Stimulated activated CD4-positive, alpha-beta T cell treated with anti-CD3 and anti-CD28 coated beads, Interleukin-1b, Interleukin-23, amount 100 ng/mL, for 4 hours (primary cell): ENCODE data around the gene JADE2.
"Not testable (repeated sequence)": the region's sequence is repeated elsewhere in the genome, so short reads cannot be mapped to it uniquely, and the experiment has no call there.

Experiments
- DNase-seq, 2 donors: peaks; one replicate each; pipeline ENCODE4 v3.0.0-alpha.2; 2020; ENCODE audit warnings: low read depth in 2 of 2

JADE2 gene

GRCh38 chr5:134508521-134509195 lies 16.8 kb upstream of the JADE2 start:
- DNase-seq = no peak

- DNase-seq = no peak
These were observed 16.0 kb upstream of the JADE2 start for GRCh38 chr5:134509308-134510040.

- DNase-seq = peak; percentile 49 to 62
These were observed 14.3 kb upstream of the JADE2 start for GRCh38 chr5:134510970-134511795.

- no peak for DNase-seq
These were observed 13.4 kb upstream of the JADE2 start for GRCh38 chr5:134511796-134512660.

- no peak for DNase-seq
These were observed 12.8 kb upstream of the JADE2 start for GRCh38 chr5:134512661-134512999.

GRCh38 chr5:134515801-134516200 lies 9.7 kb upstream of the JADE2 start:
- no peak for DNase-seq

DNA sequence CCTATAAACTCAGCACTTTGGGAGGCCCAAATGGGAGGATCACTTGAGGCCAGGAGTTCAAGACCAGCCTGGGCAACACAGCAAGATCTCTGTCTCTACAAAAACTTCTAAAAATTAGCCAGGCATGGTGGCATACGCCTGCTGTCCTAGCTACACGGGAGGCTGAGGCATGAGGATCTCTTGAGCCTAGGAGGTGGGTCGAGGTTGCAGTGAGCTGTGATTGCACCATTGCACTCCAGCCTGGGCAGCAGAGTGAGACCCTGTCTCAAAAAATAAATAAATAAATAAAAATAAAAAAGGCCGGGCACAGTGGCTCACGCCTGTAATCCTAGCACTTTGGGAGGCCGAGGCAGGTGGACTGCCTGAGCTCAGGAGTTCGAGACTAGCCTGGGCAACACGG lies 8.5 kb upstream of the JADE2 start:
- DNase-seq = not testable (repeated sequence)

DNA sequence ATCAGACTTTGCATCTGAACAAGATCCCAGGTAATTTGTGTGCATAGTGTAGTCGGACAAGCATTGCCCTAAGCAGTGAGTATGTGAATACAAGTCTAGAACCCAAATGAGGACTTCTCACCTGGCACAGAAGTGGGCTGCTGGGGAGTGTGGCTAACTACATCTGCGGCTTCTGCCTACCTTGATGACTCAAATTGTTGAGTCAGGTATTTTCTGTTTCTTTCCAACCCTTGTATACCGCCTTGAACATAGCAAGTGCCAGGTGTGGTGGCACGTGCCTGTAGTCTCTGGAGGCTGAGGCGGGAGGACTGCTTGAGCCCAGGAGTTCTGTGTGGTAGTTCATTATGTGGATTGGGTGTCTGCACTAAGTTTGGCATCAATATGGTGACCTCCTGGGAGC lies 7.9 kb upstream of the JADE2 start:
- DNase-seq = no peak

- no peak for DNase-seq
These were observed 5.5 kb upstream of the JADE2 start for GRCh38 chr5:134519989-134520388.

- DNase-seq = no peak
These were observed 3.6 kb upstream of the JADE2 start for GRCh38 chr5:134521841-134522240.

- no peak for DNase-seq
These were observed 1.8 kb upstream of the JADE2 start for GRCh38 chr5:134523543-134524271.

GRCh38 chr5:134524272-134524825 lies 1.1 kb upstream of the JADE2 start:
- peak; percentile 37 to 65 for DNase-seq

GRCh38 chr5:134525683-134526482 lies 413 bp downstream of the JADE2 start:
- peak; percentile 31 to 42 for DNase-seq

- DNase-seq = peak; percentile 35 to 67
These were observed 1.1 kb downstream of the JADE2 start for GRCh38 chr5:134526483-134527155.

GRCh38 chr5:134527156-134527960 lies 1.9 kb downstream of the JADE2 start:
- DNase-seq = peak; percentile 51 to 68

DNA sequence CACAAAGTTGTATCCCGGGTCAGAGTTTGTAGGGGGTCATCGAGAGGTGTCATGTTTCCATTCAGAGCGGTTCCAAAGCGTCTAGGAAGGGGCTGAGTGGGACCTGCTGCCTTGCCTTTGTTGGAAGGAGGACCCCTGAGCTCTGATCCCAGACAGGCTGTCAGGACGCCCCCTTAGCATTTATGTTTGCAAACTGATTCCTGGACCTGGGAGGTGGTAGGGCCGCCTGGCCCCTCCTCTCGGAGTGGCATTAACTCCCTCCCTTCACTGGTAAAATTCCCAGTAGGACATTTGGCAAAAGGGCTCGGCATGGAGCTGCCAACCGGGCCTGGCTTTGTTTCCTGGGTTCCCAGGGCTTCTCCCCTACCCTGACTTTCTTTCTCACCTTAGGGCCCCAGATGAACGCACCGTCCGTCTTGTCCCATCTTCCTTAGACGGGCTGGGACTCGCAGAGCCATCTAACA lies 2.5 kb downstream of the JADE2 start:
- DNase-seq = no peak

GRCh38 chr5:134528556-134528955 lies 3.1 kb downstream of the JADE2 start:
- DNase-seq = no peak

DNA sequence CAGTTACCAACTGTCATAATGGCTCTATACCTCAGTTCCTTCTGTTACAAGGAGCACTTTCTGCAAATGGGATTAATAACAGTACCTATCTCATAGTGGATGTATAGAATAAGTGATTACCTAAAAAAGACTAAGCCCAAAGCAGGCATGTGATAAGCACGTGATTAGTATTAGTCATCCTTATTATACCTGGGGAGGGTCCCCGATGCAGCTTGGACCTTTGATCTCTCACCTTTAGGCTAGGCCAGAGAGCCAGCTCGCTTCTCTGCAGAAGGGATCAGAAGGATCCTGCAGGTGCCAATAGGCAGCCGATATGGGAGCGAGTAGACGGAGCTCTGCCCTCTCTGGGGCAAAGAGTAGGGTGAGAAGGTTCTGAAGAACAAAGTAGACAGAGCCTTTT lies 4.0 kb downstream of the JADE2 start:
- DNase-seq = no peak
